Gastroesophageal sphincter (tissue), 3 donors: ENCODE measurements around the gene RBM38.

Experiments used
- CTCF ChIP-seq, 4 experiments: fragments of 200-600 bp in 2 of 4; fragments of 450-650 bp in 2 of 4; sonication (generic) in 1 of 4; IDR thresholded peaks; one replicate each; pipeline ENCODE4 v1.5.1; 2017 to 2019; ENCODE audit warnings: antibody characterized with exemption in 4 of 4, mild to moderate bottlenecking in 2 of 4, moderate library complexity in 2 of 4
- POLR2A ChIP-seq, 2 donors: fragments of 450-650 bp; IDR thresholded peaks; one replicate each; pipeline ENCODE4 v1.6.1; 2017; ENCODE audit warnings: antibody characterized with exemption in 2 of 2, mild to moderate bottlenecking in 2 of 2, moderate library complexity in 1 of 2
- POLR2AphosphoS5 ChIP-seq: sonication (generic); formaldehyde crosslinking; IDR thresholded peaks from one replicate; pipeline ENCODE4 v1.6.1; 2017; ENCODE audit warnings: antibody characterized with exemption

GRCh38 chr20:57347393-57347792 lies 43.8 kb upstream of the RBM38 start:
- TF ChIP-seq POLR2AphosphoS5 (no peak), CTCF (IDR thresholded peaks at IDR 0.05) (no peak), POLR2A (IDR thresholded peaks at IDR 0.05) (no peak)
